HepG2 (cell line): Measurements from ENCODE around the gene SLA2. TPM values are rescaled to one million over a fixed set of nuclear protein-coding genes. Genes with fewer than 3 reads are reported as not detected.

ENCODE experiments used
- FOXP1 ChIP-seq, 2 experiments: fragments of 450-650 bp in 1 of 2; IDR thresholded peaks; 2 replicates each; pipeline ENCODE4 v1.6.1; 2017 to 2018; ENCODE audit warnings: antibody characterized with exemption in 1 of 2
- HNRNPH1 ChIP-seq: fragments of 200-400 bp; formaldehyde crosslinking; optimal IDR thresholded peaks from 2 replicates; pipeline ENCODE3; 2017; ENCODE audit warnings: mild to moderate bottlenecking, low read depth, low read length
- NR1H2 ChIP-seq: sonication (generic); formaldehyde crosslinking; IDR thresholded peaks from 2 replicates; pipeline ENCODE4 v1.8.1; 2022; ENCODE audit warnings: low read depth, missing genetic modification reagents, borderline replicate concordance
- PBX3 ChIP-seq: sonication (generic); formaldehyde crosslinking; IDR thresholded peaks from 2 replicates; pipeline ENCODE4 v1.8.1; 2023; ENCODE audit warnings: missing genetic modification reagents, inconsistent platforms, borderline replicate concordance
- SP2 ChIP-seq: sonication (generic); formaldehyde crosslinking; IDR thresholded peaks from 2 replicates; pipeline ENCODE4 v1.5.1; 2020; ENCODE audit warnings: mild to moderate bottlenecking, missing genetic modification reagents
- TCF7 ChIP-seq: sonication (generic); IDR thresholded peaks from 2 replicates; pipeline ENCODE4 v1.6.1; 2016; ENCODE audit warnings: antibody characterized with exemption, low read depth
- ZNF274 ChIP-seq: sonication (generic); formaldehyde crosslinking; IDR thresholded peaks from 2 replicates; pipeline ENCODE4 v1.5.1; 2020; ENCODE audit warnings: mild to moderate bottlenecking, missing genetic modification reagents
- ZNF317 ChIP-seq: sonication (generic); formaldehyde crosslinking; IDR thresholded peaks from 2 replicates; pipeline ENCODE4 v1.5.0; 2020; ENCODE audit warnings: mild to moderate bottlenecking, missing genetic modification reagents
- ZNF326 ChIP-seq: sonication (generic); formaldehyde crosslinking; IDR thresholded peaks from 2 replicates; pipeline ENCODE4 v1.4.0; 2020; ENCODE audit warnings: missing genetic modification reagents, borderline replicate concordance
- ZNF362 ChIP-seq: sonication (generic); formaldehyde crosslinking; IDR thresholded peaks from 2 replicates; pipeline ENCODE4 v1.4.0; 2020; ENCODE audit warnings: missing genetic modification reagents, mild to moderate bottlenecking, borderline replicate concordance
- ZNF619 ChIP-seq: sonication (generic); formaldehyde crosslinking; IDR thresholded peaks from 2 replicates; pipeline ENCODE4 v1.4.0; 2020; ENCODE audit warnings: mild to moderate bottlenecking, missing genetic modification reagents
- ZNF639 ChIP-seq: conservative IDR thresholded peaks from 2 replicates; pipeline ENCODE4 v1.6.1; 2018; ENCODE audit warnings: missing genetic modification reagents
- ZNF646 ChIP-seq: sonication (generic); formaldehyde crosslinking; IDR thresholded peaks from 2 replicates; pipeline ENCODE4 v1.9.0; 2021; ENCODE audit warnings: mild to moderate bottlenecking, missing genetic modification reagents
- ZNF784 ChIP-seq: sonication (generic); formaldehyde crosslinking; IDR thresholded peaks from 2 replicates; pipeline ENCODE4 v1.5.1; 2020; ENCODE audit warnings: missing genetic modification reagents, mild to moderate bottlenecking, borderline replicate concordance
- ZNF839 ChIP-seq: sonication (generic); formaldehyde crosslinking; IDR thresholded peaks from 2 replicates; pipeline ENCODE4 v1.4.0; 2020; ENCODE audit warnings: missing genetic modification reagents, mild to moderate bottlenecking, borderline replicate concordance
- polyA plus RNA-seq, 8 experiments: library from polyadenylated mRNA; depleted of rRNA in 3 of 8; stranded (reverse) in 7 of 8; unstranded in 1 of 8; fragments of >200 nt; fragmentation: Illumina TruSeq in 4 of 8; extraction: Trizol in 4 of 8; gene quantifications; 2 replicates each; pipeline versions ENCODE4 v1.2.1 to v1.2.3, GENCODE V29; 2011 to 2016; ENCODE audit warnings: low read depth in 4 of 8, missing spikeins in 1 of 8, mixed read lengths in 1 of 8; ENCODE audit not compliant: insufficient read depth in 1 of 8
- total RNA-seq, 5 experiments: library from RNA; depleted of rRNA; stranded (reverse); fragments of >200 nt; fragmentation: Illumina TruSeq; extraction: Trizol; gene quantifications; 2 replicates each; pipeline ENCODE4 v1.2.3, GENCODE V29; 2016; ENCODE audit warnings: low read depth in 1 of 5

Gene SLA2
- total and polyA plus RNA-seq, 2 of the 13 experiments (the other 11 are each of a cell fraction or from before 2014, with no cell fraction given), result 1.6 to 3.6 TPM

GRCh38 chr20:36647196-36648121 lies 1.5 kb upstream of the SLA2 start (continued):
- TF ChIP-seq ZNF362 (no peak), NR1H2 (no peak), ZNF326 (CRISPR knock-in tag) (no peak), ZNF839 (CRISPR knock-in tag) (no peak), FOXP1 (IDR thresholded peaks at IDR 0.05) (no peak), FOXP1 (CRISPR knock-in tag; IDR thresholded peaks at IDR 0.05) (peak; percentile 20; the same call in 1 of the 2 replicates), ZNF646 (CRISPR knock-in tag) (no peak), ZNF619 (CRISPR knock-in tag) (no peak), PBX3 (CRISPR knock-in tag) (no peak), ZNF274 (CRISPR knock-in tag) (0 out of 2 replicates have a peak, but pooled peaks have one; percentile 29), SP2 (no peak), HNRNPH1 (no peak), TCF7 (no peak; the same call in 1 of the 2 replicates), ZNF639 (CRISPR knock-in tag) (no peak), ZNF317 (no peak), ZNF784 (CRISPR knock-in tag) (no peak)
